ENCODE measurements around the gene OR2C1.

DNA sequence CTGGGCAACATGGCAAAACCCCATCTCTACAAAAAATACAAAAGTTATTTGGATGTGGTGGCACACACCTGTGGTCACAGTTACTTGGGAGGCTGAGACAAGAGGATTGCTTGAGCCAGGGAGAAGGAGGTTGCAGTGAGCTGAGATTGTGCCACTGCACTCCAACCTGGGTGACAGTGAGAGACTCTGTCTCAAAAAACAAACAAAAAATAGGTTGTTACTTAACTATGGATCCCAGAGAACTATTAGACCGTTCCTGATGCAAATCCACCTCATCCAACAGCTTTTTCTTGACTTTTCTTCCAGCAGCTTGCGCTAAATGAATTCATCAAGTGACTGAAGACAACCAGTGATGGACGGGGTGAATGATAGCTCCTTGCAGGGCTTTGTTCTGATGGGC, at the start of gene OR2C1:
- TF ChIP-seq POLR2AphosphoS5 (IDR thresholded peaks at IDR 0.05) (no peak), POLR2A (IDR thresholded peaks at IDR 0.05) (no peak)

Data from transverse colon (tissue), 3 donors.